ENCODE results near the gene PAQR3.

The PAQR3 gene

DNA sequence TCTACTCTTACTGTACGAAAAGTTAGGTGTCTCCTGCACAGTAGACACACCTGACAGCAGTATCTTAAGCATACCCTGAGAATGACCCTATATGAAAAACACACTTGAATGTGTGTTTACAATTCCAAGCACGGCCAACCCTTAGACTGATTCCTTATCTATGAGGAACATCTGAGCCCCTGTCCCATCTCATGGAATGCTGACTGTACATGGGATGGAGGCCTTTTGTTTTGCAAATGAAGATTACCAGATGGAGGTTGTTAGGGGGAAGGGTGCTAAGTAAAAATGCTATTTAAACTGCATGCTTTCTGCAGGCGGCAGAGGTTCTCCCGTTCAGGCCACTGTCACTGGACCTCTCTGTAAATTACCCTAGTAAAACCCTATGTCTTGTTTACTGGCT is 2.2 kb downstream of the PAQR3 start:
- H3K27ac ChIP-seq (ENCODE audit: extremely low read depth, low read depth, low read length), result no peak overlapping the region
- H3K36me3 ChIP-seq (ENCODE audit: control insufficient read depth in 2 of 2, insufficient read depth in 1 of 2, low read length in 2 of 2), result peaks cover 0 to 16% of the 10 kb centered on the region in 2 experiments; a peak in 1 of 3 replicates
- H3K9me3 ChIP-seq (ENCODE audit: control insufficient read depth, insufficient read depth, low read depth, low read length), result no peaks in the 10 kb centered on the region
- ChIA-PET POLR2A (no interaction called here), CTCF (interaction anchor here (1.0 kb wide), 1 partner anchor 719 kb away, joined by 4 read pairs; no protein-coding TSS in a partner anchor)
- H3K4me1 ChIP-seq (ENCODE audit: control insufficient read depth, insufficient read depth, low read length), result 0 out of 2 replicates have a peak, but pooled peaks cover 5% of the 10 kb centered on the region
- TF ChIP-seq, protein P1, sequence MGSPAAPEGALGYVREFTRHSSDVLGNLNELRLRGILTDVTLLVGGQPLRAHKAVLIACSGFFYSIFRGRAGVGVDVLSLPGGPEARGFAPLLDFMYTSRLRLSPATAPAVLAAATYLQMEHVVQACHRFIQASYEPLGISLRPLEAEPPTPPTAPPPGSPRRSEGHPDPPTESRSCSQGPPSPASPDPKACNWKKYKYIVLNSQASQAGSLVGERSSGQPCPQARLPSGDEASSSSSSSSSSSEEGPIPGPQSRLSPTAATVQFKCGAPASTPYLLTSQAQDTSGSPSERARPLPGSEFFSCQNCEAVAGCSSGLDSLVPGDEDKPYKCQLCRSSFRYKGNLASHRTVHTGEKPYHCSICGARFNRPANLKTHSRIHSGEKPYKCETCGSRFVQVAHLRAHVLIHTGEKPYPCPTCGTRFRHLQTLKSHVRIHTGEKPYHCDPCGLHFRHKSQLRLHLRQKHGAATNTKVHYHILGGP (tag by site-specific recombination; IDR thresholded peaks at IDR 0.05), result no peak
- TF ChIP-seq HOXA7 (CRISPR knock-in tag; IDR thresholded peaks at IDR 0.05; ENCODE audit: borderline replicate concordance) (no peak), KLF9 (tag by site-specific recombination; IDR thresholded peaks at IDR 0.05; ENCODE audit: low read depth) (no peak), ZNF510 (tag by site-specific recombination; IDR thresholded peaks at IDR 0.05; ENCODE audit: insufficient replicate concordance) (no peak), ZNF548 (tag by site-specific recombination; IDR thresholded peaks at IDR 0.05) (no peak), KLF16 (tag by site-specific recombination; IDR thresholded peaks at IDR 0.05) (no peak), RBAK (tag by site-specific recombination; IDR thresholded peaks at IDR 0.05) (no peak), SALL2 (tag by site-specific recombination; IDR thresholded peaks at IDR 0.05; ENCODE audit: borderline replicate concordance) (no peak), ZNF248 (tag by site-specific recombination; IDR thresholded peaks at IDR 0.05) (no peak), ZNF791 (tag by site-specific recombination; IDR thresholded peaks at IDR 0.05) (no peak), ZFP3 (tag by site-specific recombination; IDR thresholded peaks at IDR 0.05; ENCODE audit: low read depth) (no peak), ZNF416 (tag by site-specific recombination; IDR thresholded peaks at IDR 0.05) (no peak)
- TF ChIP-seq, protein P2, sequence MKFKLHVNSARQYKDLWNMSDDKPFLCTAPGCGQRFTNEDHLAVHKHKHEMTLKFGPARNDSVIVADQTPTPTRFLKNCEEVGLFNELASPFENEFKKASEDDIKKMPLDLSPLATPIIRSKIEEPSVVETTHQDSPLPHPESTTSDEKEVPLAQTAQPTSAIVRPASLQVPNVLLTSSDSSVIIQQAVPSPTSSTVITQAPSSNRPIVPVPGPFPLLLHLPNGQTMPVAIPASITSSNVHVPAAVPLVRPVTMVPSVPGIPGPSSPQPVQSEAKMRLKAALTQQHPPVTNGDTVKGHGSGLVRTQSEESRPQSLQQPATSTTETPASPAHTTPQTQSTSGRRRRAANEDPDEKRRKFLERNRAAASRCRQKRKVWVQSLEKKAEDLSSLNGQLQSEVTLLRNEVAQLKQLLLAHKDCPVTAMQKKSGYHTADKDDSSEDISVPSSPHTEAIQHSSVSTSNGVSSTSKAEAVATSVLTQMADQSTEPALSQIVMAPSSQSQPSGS (tag by site-specific recombination; IDR thresholded peaks at IDR 0.05; ENCODE audit: low read depth), result no peak
- TF ChIP-seq, protein P3, sequence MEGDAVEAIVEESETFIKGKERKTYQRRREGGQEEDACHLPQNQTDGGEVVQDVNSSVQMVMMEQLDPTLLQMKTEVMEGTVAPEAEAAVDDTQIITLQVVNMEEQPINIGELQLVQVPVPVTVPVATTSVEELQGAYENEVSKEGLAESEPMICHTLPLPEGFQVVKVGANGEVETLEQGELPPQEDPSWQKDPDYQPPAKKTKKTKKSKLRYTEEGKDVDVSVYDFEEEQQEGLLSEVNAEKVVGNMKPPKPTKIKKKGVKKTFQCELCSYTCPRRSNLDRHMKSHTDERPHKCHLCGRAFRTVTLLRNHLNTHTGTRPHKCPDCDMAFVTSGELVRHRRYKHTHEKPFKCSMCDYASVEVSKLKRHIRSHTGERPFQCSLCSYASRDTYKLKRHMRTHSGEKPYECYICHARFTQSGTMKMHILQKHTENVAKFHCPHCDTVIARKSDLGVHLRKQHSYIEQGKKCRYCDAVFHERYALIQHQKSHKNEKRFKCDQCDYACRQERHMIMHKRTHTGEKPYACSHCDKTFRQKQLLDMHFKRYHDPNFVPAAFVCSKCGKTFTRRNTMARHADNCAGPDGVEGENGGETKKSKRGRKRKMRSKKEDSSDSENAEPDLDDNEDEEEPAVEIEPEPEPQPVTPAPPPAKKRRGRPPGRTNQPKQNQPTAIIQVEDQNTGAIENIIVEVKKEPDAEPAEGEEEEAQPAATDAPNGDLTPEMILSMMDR (tag by site-specific recombination; IDR thresholded peaks at IDR 0.05), result no peak
- TF ChIP-seq, protein P4, sequence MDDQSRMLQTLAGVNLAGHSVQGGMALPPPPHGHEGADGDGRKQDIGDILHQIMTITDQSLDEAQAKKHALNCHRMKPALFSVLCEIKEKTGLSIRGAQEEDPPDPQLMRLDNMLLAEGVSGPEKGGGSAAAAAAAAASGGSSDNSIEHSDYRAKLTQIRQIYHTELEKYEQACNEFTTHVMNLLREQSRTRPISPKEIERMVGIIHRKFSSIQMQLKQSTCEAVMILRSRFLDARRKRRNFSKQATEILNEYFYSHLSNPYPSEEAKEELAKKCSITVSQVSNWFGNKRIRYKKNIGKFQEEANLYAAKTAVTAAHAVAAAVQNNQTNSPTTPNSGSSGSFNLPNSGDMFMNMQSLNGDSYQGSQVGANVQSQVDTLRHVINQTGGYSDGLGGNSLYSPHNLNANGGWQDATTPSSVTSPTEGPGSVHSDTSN (CRISPR knock-in tag; IDR thresholded peaks at IDR 0.05), result no peak
- H3K4me3 ChIP-seq (ENCODE audit: low read depth, low read length), result no peak overlapping the region

DNA sequence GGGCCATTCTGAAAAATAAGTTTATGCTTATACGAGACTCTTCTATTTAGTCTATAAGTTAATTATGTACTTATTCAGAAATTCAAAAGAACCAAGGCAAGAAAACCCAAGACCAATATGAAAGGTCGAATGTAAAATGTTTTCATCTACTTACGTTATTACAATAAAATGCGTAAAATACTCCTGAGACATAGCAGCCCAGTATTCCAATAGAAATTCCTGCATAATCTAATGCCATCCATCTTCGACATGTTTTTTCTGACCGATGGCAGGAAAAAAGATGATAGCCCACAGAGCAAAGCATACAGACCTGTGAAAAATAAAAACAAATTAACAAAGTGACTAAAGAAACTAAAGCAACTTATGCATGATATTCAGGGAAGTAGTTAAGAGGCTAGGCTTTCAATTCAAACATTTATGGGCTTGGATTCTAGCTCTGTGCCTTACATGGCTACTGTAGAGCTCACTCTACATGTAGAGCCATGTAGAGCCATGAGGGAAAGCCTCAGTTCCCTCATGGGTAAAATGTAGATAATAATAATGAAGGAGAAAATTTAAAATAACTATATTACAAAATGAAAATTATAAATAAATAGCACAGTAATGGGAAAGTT is 9.1 kb downstream of the PAQR3 start:
- Histone ChIP-seq H3K4me1 (ENCODE audit: control insufficient read depth, insufficient read depth, low read length) (no peaks in the 10 kb centered on the region), H3K36me3 (ENCODE audit: control insufficient read depth in 2 of 2, insufficient read depth in 1 of 2, low read length in 2 of 2) (peaks cover 0 to 63% of the 10 kb centered on the region in 2 experiments; a peak in 2 of 3 replicates), H3K4me3 (ENCODE audit: low read depth, low read length) (no peak overlapping the region), H3K9me3 (ENCODE audit: control insufficient read depth, insufficient read depth, low read depth, low read length) (no peaks in the 10 kb centered on the region), H3K27ac (ENCODE audit: extremely low read depth, low read depth, low read length) (no peak overlapping the region)
- ChIA-PET POLR2A (no interaction called here), CTCF (no interaction called here)
- TF ChIP-seq ZBTB8A (tag by site-specific recombination; IDR thresholded peaks at IDR 0.05) (no peak), ZNF701 (tag by site-specific recombination; IDR thresholded peaks at IDR 0.05) (no peak), ZNF629 (tag by site-specific recombination; IDR thresholded peaks at IDR 0.05) (no peak), ZNF157 (tag by site-specific recombination; IDR thresholded peaks at IDR 0.05) (no peak), RBAK (tag by site-specific recombination; IDR thresholded peaks at IDR 0.05) (no peak), ZNF391 (tag by site-specific recombination; IDR thresholded peaks at IDR 0.05; ENCODE audit: borderline replicate concordance, low read depth) (no peak), ZNF768 (tag by site-specific recombination; IDR thresholded peaks at IDR 0.05) (no peak), ZIC2 (tag by site-specific recombination; IDR thresholded peaks at IDR 0.05) (no peak), MZF1 (tag by site-specific recombination; IDR thresholded peaks at IDR 0.05; ENCODE audit: borderline replicate concordance) (no peak)
- TF ChIP-seq, protein P5, sequence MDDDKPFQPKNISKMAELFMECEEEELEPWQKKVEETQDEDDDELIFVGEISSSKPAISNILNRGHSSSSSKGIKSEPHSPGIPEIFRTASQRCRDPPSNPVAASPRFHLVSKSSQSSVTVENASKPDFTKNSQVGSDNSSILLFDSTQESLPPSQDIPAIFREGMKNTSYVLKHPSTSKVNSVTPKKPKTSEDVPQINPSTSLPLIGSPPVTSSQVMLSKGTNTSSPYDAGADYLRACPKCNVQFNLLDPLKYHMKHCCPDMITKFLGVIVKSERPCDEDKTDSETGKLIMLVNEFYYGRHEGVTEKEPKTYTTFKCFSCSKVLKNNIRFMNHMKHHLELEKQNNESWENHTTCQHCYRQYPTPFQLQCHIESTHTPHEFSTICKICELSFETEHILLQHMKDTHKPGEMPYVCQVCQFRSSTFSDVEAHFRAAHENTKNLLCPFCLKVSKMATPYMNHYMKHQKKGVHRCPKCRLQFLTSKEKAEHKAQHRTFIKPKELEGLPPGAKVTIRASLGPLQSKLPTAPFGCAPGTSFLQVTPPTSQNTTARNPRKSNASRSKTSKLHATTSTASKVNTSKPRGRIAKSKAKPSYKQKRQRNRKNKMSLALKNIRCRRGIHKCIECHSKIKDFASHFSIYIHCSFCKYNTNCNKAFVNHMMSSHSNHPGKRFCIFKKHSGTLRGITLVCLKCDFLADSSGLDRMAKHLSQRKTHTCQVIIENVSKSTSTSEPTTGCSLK (tag by site-specific recombination; IDR thresholded peaks at IDR 0.05), result no peak
- TF ChIP-seq, protein P6, sequence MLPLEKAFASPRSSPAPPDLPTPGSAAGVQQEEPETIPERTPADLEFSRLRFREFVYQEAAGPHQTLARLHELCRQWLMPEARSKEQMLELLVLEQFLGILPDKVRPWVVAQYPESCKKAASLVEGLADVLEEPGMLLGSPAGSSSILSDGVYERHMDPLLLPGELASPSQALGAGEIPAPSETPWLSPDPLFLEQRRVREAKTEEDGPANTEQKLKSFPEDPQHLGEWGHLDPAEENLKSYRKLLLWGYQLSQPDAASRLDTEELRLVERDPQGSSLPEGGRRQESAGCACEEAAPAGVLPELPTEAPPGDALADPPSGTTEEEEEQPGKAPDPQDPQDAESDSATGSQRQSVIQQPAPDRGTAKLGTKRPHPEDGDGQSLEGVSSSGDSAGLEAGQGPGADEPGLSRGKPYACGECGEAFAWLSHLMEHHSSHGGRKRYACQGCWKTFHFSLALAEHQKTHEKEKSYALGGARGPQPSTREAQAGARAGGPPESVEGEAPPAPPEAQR (tag by site-specific recombination; IDR thresholded peaks at IDR 0.05), result no peak

All from HEK293 (cell line).